Endothelial cell of umbilical vein (primary cell): ENCODE data around the gene PLXDC2. TPM values are rescaled to one million over a fixed set of nuclear protein-coding genes. Genes with fewer than 3 reads are reported as not detected.

Experiments used
- BruUV-seq: library from RNA; stranded (reverse); fragments of 400-500 nt; replicated peaks from 2 replicates; lab custom pipeline; 2021; lab: Mats Ljungman, UMichigan
- CTCF ChIA-PET: fragments of 300-600, 350-600 bp; sonication (Branson Sonifier 250); formaldehyde crosslinking; loops from one replicate; lab custom pipeline; 2021; ENCODE audit warnings: antibody characterized with exemption, inconsistent platforms; lab: Charles Lee
- POLR2A ChIA-PET: fragments of 300-600, 350-600 bp; sonication (Branson Sonifier 250); formaldehyde crosslinking; loops from one replicate; lab custom pipeline; 2021; ENCODE audit warnings: antibody characterized with exemption, inconsistent platforms; lab: Charles Lee
- DNase-seq: peaks from one replicate; pipeline ENCODE4 v3.0.0-alpha.2; 2011; ENCODE audit warnings: low read depth, low spot score
- FAIRE-seq: peaks from 2 replicates; lab custom pipeline; 2011; peaks lifted over from hg19 to GRCh38; lab: Jason Lieb, UNC
- H2AFZ ChIP-seq: 2 replicates; pipeline ENCODE4 v1.6.0; 2012; ENCODE audit warnings: low read depth, low read length, control low read depth, inconsistent platforms
- H3K27ac ChIP-seq: 2 replicates; pipeline ENCODE4 v1.5.1; 2011; ENCODE audit warnings: low read depth, mild to moderate bottlenecking, control low read depth, low read length, moderate library complexity; ENCODE audit not compliant: insufficient read depth
- H3K27me3 ChIP-seq, 2 experiments: 2 replicates each; pipeline versions ENCODE4 v1.6.0 to v1.6.1; 2011; ENCODE audit warnings: low read length in 2 of 2, mixed read lengths in 1 of 2; ENCODE audit not compliant: control insufficient read depth in 2 of 2, insufficient read depth in 2 of 2
- H3K36me3 ChIP-seq, 2 experiments: 2 replicates in 1 of 2; 3 replicates in 1 of 2; pipeline ENCODE4 v1.5.1; 2011; ENCODE audit warnings: low read length in 2 of 2, mild to moderate bottlenecking in 1 of 2, moderate library complexity in 1 of 2; ENCODE audit not compliant: control insufficient read depth in 2 of 2, insufficient read depth in 2 of 2; ENCODE audit errors: extremely low read depth in 1 of 2
- H3K4me1 ChIP-seq: 3 replicates; pipeline ENCODE4 v1.5.1; 2011; ENCODE audit warnings: mild to moderate bottlenecking, low read length; ENCODE audit not compliant: control insufficient read depth, insufficient read depth; ENCODE audit errors: extremely low read depth
- H3K4me2 ChIP-seq: 2 replicates; pipeline ENCODE4 v1.6.1; 2011; ENCODE audit warnings: low read length, control low read depth, mixed read lengths; ENCODE audit not compliant: insufficient read depth
- H3K4me3 ChIP-seq, 3 experiments: fragments of 200-600 bp in 1 of 3; sonication (generic), shearing (Covaris generic) in 1 of 3; replicated peaks in 1 of 3; 2 replicates each; pipeline ENCODE4 v1.5.1; 2011 to 2016; ENCODE audit warnings: control low read depth in 3 of 3, low read length in 3 of 3, mild to moderate bottlenecking in 2 of 3, inconsistent platforms in 1 of 3, low read depth in 1 of 3, moderate library complexity in 1 of 3; ENCODE audit not compliant: insufficient read depth in 1 of 3
- H3K79me2 ChIP-seq: 2 replicates; pipeline ENCODE4 v1.6.0; 2012; ENCODE audit warnings: low read length, inconsistent platforms; ENCODE audit not compliant: control insufficient read depth, insufficient read depth
- H3K9ac ChIP-seq: replicated peaks from 2 replicates; pipeline ENCODE3; 2011; ENCODE audit warnings: low read length, control low read depth; ENCODE audit not compliant: insufficient read depth; ENCODE audit errors: extremely low read depth
- H3K9me1 ChIP-seq: replicated peaks from 3 replicates; pipeline ENCODE4 v1.6.0; 2011; ENCODE audit warnings: mild to moderate bottlenecking, low read length; ENCODE audit not compliant: control insufficient read depth, insufficient read depth; ENCODE audit errors: extremely low read depth
- H3K9me3 ChIP-seq: replicated peaks from 2 replicates; pipeline ENCODE4 v1.5.1; 2012; ENCODE audit warnings: low read length, inconsistent platforms; ENCODE audit not compliant: control insufficient read depth, insufficient read depth
- H4K20me1 ChIP-seq: replicated peaks from 2 replicates; pipeline ENCODE3; 2011; ENCODE audit warnings: mild to moderate bottlenecking, low read length; ENCODE audit not compliant: control insufficient read depth, insufficient read depth; ENCODE audit errors: extremely low read depth
- FOS ChIP-seq: IDR thresholded peaks from 2 replicates; pipeline ENCODE4 v1.6.1; 2011; ENCODE audit warnings: mild to moderate bottlenecking, low read length, moderate library complexity, borderline replicate concordance; ENCODE audit not compliant: insufficient read depth
- GATA2 ChIP-seq: IDR thresholded peaks from 2 replicates; pipeline ENCODE4 v1.7.0; 2011; ENCODE audit warnings: low read depth, mild to moderate bottlenecking, moderate library complexity, mixed read lengths, low read length; ENCODE audit not compliant: insufficient read length, insufficient read depth
- JUN ChIP-seq: IDR thresholded peaks from 2 replicates; pipeline ENCODE4 v1.6.1; 2011; ENCODE audit warnings: borderline replicate concordance, low read depth; ENCODE audit not compliant: insufficient read length, insufficient read depth
- MYC ChIP-seq: IDR thresholded peaks from one replicate; pipeline ENCODE4 v1.6.1; 2011; ENCODE audit warnings: mild to moderate bottlenecking, low read depth, low read length
- POLR2AphosphoS5 ChIP-seq: IDR thresholded peaks from 2 replicates; pipeline ENCODE4 v1.6.1; 2012; ENCODE audit warnings: low read depth, mild to moderate bottlenecking, control low read depth, low read length, moderate library complexity; ENCODE audit not compliant: insufficient read depth
- dilution Hi-C: fragments of 300-500 bp; cut with MboI; formaldehyde crosslinking; loops from one replicate; pipeline ENCODE4 v1.15.0; 2019; ENCODE audit warnings: low sequenced_read_pairs; ENCODE audit not compliant: extremely low pct_ligation_motif_present
- intact Hi-C: fragments of 100-400 bp; cut with micrococcal nuclease; formaldehyde crosslinking; loops from one replicate; pipeline ENCODE4 v1.10.0; 2022
- polyA plus RNA-seq, 4 experiments: library from polyadenylated mRNA; depleted of rRNA in 3 of 4; stranded (reverse) in 3 of 4; unstranded in 1 of 4; fragments of >200 nt; gene quantifications; 2 replicates each; pipeline versions ENCODE4 v1.2.1 to v1.2.3, GENCODE V29; 2011 to 2012; ENCODE audit warnings: missing spikeins in 1 of 4
- total RNA-seq: library from RNA; stranded (reverse); gene quantifications from 2 replicates; pipeline ENCODE4 v1.2.3, GENCODE V29; 2021
- TF ChIP-seq, protein P1 (sequence below), 2 donors: IDR thresholded peaks; 1 replicate in 1 of 2; 2 replicates in 1 of 2; pipeline ENCODE4 v1.5.1; 2011; ENCODE audit warnings: low read length in 2 of 2, mild to moderate bottlenecking in 2 of 2, moderate library complexity in 2 of 2, control low read depth in 1 of 2, inconsistent platforms in 1 of 2, low read depth in 1 of 2; ENCODE audit not compliant: insufficient read depth in 1 of 2; ENCODE audit errors: extremely low read depth in 1 of 2

The PLXDC2 gene
- total and polyA plus RNA-seq, 2 donors (not counting 3 experiments of a cell fraction or from before 2014, with no cell fraction given) = 0.32 to 1.2 TPM

DNA sequence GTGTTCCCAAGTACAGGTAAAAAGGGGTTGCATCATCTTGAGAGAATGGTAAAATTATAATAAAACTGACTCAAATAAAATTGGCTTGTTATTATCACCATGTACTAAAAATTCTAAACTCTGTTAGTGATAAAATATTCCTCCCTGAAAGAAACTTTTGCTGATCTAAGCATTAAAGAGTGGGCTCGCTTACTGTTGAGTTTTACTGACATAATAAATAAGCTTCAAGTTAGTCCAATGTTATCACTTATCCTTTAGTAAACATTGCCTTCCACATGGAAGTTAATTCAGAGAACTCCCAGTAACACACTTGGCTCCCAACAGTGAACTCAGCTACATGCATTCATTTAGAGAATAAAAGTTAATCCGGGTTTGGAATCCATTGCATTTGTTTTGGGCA, 456.4 kb downstream of the PLXDC2 start:
- intact Hi-C loops = no loop called here
- CTCF ChIA-PET = no interaction called here

DNA sequence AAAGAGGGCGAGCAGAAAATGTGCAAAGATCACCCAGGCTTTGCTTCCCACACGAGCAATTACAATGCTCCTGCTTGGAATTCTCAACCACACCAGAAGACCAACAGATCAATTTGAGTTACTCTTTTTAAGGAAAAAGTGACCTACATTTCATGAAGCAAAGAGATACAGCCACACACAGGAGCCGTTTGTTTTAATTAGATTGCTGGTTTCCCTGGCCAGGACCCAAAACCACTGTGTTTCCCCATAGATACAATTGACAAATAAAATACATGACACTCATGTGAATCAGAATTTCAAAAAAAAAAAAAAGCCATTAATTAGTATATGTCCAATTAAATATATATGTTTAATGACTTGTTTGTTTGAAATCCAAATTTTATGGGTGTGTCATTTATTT, 458.3 kb downstream of the PLXDC2 start:
- intact Hi-C loops = no loop called here
- no peak for FAIRE-seq
- TF ChIP-seq FOS (no peak), MYC (no peak), POLR2AphosphoS5 (no peak), JUN (no peak)
- TF ChIP-seq, protein P1, sequence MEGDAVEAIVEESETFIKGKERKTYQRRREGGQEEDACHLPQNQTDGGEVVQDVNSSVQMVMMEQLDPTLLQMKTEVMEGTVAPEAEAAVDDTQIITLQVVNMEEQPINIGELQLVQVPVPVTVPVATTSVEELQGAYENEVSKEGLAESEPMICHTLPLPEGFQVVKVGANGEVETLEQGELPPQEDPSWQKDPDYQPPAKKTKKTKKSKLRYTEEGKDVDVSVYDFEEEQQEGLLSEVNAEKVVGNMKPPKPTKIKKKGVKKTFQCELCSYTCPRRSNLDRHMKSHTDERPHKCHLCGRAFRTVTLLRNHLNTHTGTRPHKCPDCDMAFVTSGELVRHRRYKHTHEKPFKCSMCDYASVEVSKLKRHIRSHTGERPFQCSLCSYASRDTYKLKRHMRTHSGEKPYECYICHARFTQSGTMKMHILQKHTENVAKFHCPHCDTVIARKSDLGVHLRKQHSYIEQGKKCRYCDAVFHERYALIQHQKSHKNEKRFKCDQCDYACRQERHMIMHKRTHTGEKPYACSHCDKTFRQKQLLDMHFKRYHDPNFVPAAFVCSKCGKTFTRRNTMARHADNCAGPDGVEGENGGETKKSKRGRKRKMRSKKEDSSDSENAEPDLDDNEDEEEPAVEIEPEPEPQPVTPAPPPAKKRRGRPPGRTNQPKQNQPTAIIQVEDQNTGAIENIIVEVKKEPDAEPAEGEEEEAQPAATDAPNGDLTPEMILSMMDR (IDR thresholded peaks at IDR 0.05; ENCODE audit: extremely low read depth in 1 of 2, insufficient read depth in 1 of 2, low read depth in 1 of 2, low read length in 2 of 2) = no peak

More for the DNA sequence above, 456.4 kb downstream of the PLXDC2 start:
- H3K79me2 ChIP-seq = no peaks in the 10 kb centered on the region
- POLR2A ChIA-PET = no interaction called here
- no peaks in the 10 kb centered on the region for H3K4me1 ChIP-seq
- peaks cover 2% of the 10 kb centered on the region for H3K9me3 ChIP-seq
- H4K20me1 ChIP-seq = no peaks in the 10 kb centered on the region
- H3K4me3 ChIP-seq = no peak overlapping the region
- no peak overlapping the region for H3K9ac ChIP-seq
- H3K4me2 ChIP-seq = no peak overlapping the region
- no TSS peak for BruUV-seq
- no peaks in the 10 kb centered on the region for H3K27me3 ChIP-seq
- no peak overlapping the region for H3K27ac ChIP-seq
- DNase-seq (no peak), FAIRE-seq (no peak)
- dilution Hi-C loops = no loop called here
- H3K36me3 ChIP-seq = no peaks in the 10 kb centered on the region
- H2AFZ ChIP-seq = no peak overlapping the region
- no peak for TF ChIP-seq GATA2
- no peaks in the 10 kb centered on the region for H3K9me1 ChIP-seq

More for the DNA sequence above, 458.3 kb downstream of the PLXDC2 start:
- H4K20me1 ChIP-seq = no peaks in the 10 kb centered on the region
- no peak overlapping the region for H2AFZ ChIP-seq
- no peak overlapping the region for H3K9ac ChIP-seq
- ChIA-PET CTCF (no interaction called here), POLR2A (no interaction called here)
- H3K27me3 ChIP-seq = no peaks in the 10 kb centered on the region
- no peak overlapping the region for H3K4me3 ChIP-seq
- dilution Hi-C loops = no loop called here
- DNase-seq = no peak
- H3K4me1 ChIP-seq = no peaks in the 10 kb centered on the region
- peaks cover 5% of the 10 kb centered on the region for H3K9me3 ChIP-seq
- H3K4me2 ChIP-seq = no peak overlapping the region
- no peaks in the 10 kb centered on the region for H3K9me1 ChIP-seq
- H3K79me2 ChIP-seq = no peaks in the 10 kb centered on the region
- BruUV-seq = no TSS peak
- H3K36me3 ChIP-seq = no peaks in the 10 kb centered on the region
- H3K27ac ChIP-seq = no peak overlapping the region
